Ovary (tissue), 9 donors: ENCODE data around the gene COL8A2. TPM values are rescaled to one million over a fixed set of nuclear protein-coding genes. Genes with fewer than 3 reads are reported as not detected.

Source experiments
- DNase-seq, 5 donors: peaks; one replicate each; pipeline ENCODE4 v3.0.0-alpha.2; 2019 to 2020
- H3K27ac ChIP-seq, 2 donors: fragments of 200-600 bp; one replicate each; pipeline versions ENCODE4 v1.5.1 to v1.8.0; 2019 to 2022
- H3K27me3 ChIP-seq: fragments of 200-600 bp; one replicate; pipeline ENCODE4 v1.8.0; 2022
- H3K36me3 ChIP-seq: fragments of 200-600 bp; sonication (generic); one replicate; pipeline ENCODE4 v1.5.1; 2019
- H3K4me1 ChIP-seq: one replicate; pipeline ENCODE4 v1.8.1; 2013; ENCODE audit warnings: mild to moderate bottlenecking, moderate library complexity; ENCODE audit not compliant: insufficient read depth
- H3K4me3 ChIP-seq: fragments of 200-600 bp; sonication (generic); one replicate; pipeline ENCODE4 v1.5.1; 2017
- H3K9me3 ChIP-seq, 2 donors: fragments of 200-600 bp in 1 of 2; sonication (generic) in 1 of 2; one replicate each; pipeline versions ENCODE4 v1.5.1 to v1.8.1; 2013 to 2019; ENCODE audit warnings: mild to moderate bottlenecking in 1 of 2, moderate library complexity in 1 of 2
- EP300 ChIP-seq: sonication (generic); formaldehyde crosslinking; IDR thresholded peaks from one replicate; pipeline ENCODE4 v1.6.1; 2017; ENCODE audit warnings: antibody characterized with exemption
- POLR2A ChIP-seq: fragments of 450-650 bp; IDR thresholded peaks from one replicate; pipeline ENCODE4 v1.6.1; 2017; ENCODE audit warnings: antibody characterized with exemption, mild to moderate bottlenecking, moderate library complexity
- WGBS, 3 donors: extraction: QIAGEN DNeasy Blood & Tissue Kit in 1 of 3; methylation state at CpG; one replicate each; pipeline versions ENCODE4 v1.1.5 to v1.1.7; 2013 to 2017; 5-methylcytosine and 5-hydroxymethylcytosine counted together
- intact Hi-C, 4 donors: fragments of 100-400 bp; cut with DNase I; formaldehyde crosslinking; loops; one replicate each; pipeline versions ENCODE4 v1.11.0 to v1.15.1; 2022 to 2023
- polyA plus RNA-seq, 2 donors: library from polyadenylated mRNA; stranded (reverse); fragments of 200-250 nt in 1 of 2; fragments of 350-450 nt in 1 of 2; fragmentation: Illumina TruSeq in 1 of 2; extraction: RNeasy Lipid Tissue Mini Kit (QIAGEN cat#74804) in 1 of 2; gene quantifications; one replicate each; pipeline ENCODE4 v1.2.3, GENCODE V29; 2013 to 2014
- total RNA-seq, 7 donors: library from RNA; depleted of rRNA in 2 of 7; stranded (reverse); fragments of >200 nt in 2 of 7; fragmentation: NEBNext Ultra II Directional in 3 of 7; extraction: Animal tissue kit (Norgen Biotek cat#: 25700) in 3 of 7; gene quantifications; one replicate each; pipeline versions ENCODE4 v1.1.0 to v1.2.4, GENCODE V29; 2016 to 2023
- TF ChIP-seq, protein P1 (sequence below), 3 donors: fragments of 450-650 bp in 2 of 3; fragments of 200-600 bp in 1 of 3; IDR thresholded peaks; one replicate each; pipeline versions ENCODE4 v1.5.1 to v1.8.0; 2016 to 2022; ENCODE audit warnings: antibody characterized with exemption in 3 of 3, mild to moderate bottlenecking in 1 of 3
- donor health status: DM: no; HTN: no; CAD: no; lungs with moderate emphysema.
- donor health status: DM: no; HTN: no; CAD: no.
- donor health status: Bipolar disorder and iron deficiency.
- donor health status: DM: yes; HTN: yes; CAD: no.
- donor health status: DM: no; HTN: no; CAD: no.
- donor health status: DM: yes; HTN: yes; CAD: no.

COL8A2 gene
- total and polyA plus RNA-seq, 9 donors: 2.3 to 6.2 (median 4.1) TPM

DNA sequence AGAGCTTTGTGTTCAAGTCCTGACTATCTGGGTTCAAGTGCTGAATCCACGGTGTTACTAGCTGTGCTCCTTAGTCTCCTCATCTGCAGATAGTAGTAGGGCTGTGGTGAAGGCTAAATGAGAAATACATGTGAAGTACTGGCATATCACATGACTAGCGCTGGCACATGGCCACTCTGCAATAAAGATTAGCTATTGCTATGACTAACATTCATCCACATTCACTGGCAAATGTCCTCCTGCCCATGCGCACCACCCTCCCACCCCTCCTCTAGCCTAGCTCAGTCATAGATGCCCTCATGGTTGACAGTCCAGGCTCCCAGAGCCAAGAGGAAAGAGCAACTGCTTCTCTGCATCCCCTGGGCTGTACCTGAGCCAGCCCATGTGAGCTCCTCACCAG, 8.5 kb upstream of the COL8A2 start:
- TF ChIP-seq POLR2A: no peak
- TF ChIP-seq, protein P1, sequence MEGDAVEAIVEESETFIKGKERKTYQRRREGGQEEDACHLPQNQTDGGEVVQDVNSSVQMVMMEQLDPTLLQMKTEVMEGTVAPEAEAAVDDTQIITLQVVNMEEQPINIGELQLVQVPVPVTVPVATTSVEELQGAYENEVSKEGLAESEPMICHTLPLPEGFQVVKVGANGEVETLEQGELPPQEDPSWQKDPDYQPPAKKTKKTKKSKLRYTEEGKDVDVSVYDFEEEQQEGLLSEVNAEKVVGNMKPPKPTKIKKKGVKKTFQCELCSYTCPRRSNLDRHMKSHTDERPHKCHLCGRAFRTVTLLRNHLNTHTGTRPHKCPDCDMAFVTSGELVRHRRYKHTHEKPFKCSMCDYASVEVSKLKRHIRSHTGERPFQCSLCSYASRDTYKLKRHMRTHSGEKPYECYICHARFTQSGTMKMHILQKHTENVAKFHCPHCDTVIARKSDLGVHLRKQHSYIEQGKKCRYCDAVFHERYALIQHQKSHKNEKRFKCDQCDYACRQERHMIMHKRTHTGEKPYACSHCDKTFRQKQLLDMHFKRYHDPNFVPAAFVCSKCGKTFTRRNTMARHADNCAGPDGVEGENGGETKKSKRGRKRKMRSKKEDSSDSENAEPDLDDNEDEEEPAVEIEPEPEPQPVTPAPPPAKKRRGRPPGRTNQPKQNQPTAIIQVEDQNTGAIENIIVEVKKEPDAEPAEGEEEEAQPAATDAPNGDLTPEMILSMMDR (IDR thresholded peaks at IDR 0.05): no peak
- TF ChIP-seq EP300: no peak
- peak; percentile 54 to 69 (median 66) for DNase-seq
- H3K4me3 ChIP-seq: no peak overlapping the region
- WGBS, 3 donors: 40 to 55% (median 42%) methylated on average over 3 of the region's 3 CpGs
- H3K36me3 ChIP-seq: no peaks in the 10 kb centered on the region
- no peaks in the 10 kb centered on the region for H3K27me3 ChIP-seq
- H3K27ac ChIP-seq: no peak overlapping the region
- H3K9me3 ChIP-seq: no peaks in the 10 kb centered on the region
- intact Hi-C loops: loop anchor here in 1 of 4 donors (5.0 kb wide), 1 partner anchor 36 kb away; no protein-coding TSS in a partner anchor
- peaks cover 2% of the 10 kb centered on the region for H3K4me1 ChIP-seq

DNA sequence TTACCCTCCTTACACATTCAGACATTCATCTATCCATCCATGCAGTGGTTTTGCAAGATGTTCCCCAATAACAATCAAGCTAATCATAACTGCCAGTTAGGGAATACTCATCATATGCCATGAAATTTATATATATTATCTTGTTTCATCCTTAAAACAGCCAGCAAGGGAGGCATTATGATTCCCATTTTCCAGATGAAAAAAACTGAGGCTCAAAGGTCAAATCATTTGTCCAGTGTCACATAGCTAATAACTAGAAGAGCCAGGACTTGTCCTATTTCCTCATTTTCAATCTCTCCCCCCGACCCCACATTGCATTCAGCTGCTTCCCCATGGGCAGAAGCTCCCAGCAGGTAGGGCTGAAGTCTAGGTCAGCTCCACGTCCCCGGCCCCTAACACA, 7.0 kb upstream of the COL8A2 start:
- H3K4me3 ChIP-seq: no peak overlapping the region
- no peak for DNase-seq
- H3K36me3 ChIP-seq: no peaks in the 10 kb centered on the region
- H3K27ac ChIP-seq: no peak overlapping the region
- intact Hi-C loops: loop anchor here in 1 of 4 donors (5.0 kb wide), 1 partner anchor 35 kb away; no protein-coding TSS in a partner anchor
- H3K9me3 ChIP-seq: no peaks in the 10 kb centered on the region
- no peak for TF ChIP-seq POLR2A
- TF ChIP-seq EP300: no peak
- TF ChIP-seq, protein P1 (IDR thresholded peaks at IDR 0.05): no peak
- H3K27me3 ChIP-seq: no peaks in the 10 kb centered on the region
- 78 to 81% (median 79%) methylated on average over 3 of the region's 3 CpGs for WGBS, 3 donors
- peaks cover 2% of the 10 kb centered on the region for H3K4me1 ChIP-seq

GRCh38 chr1:36128905-36129206, 3.8 kb upstream of the COL8A2 start:
- intact Hi-C loops: no loop called here
- TF ChIP-seq POLR2A (no peak), EP300 (no peak)
- TF ChIP-seq, protein P1 (IDR thresholded peaks at IDR 0.05): no peak
- Histone ChIP-seq H3K36me3 (no peaks in the 10 kb centered on the region), H3K9me3 (no peaks in the 10 kb centered on the region), H3K4me3 (no peak overlapping the region), H3K27ac (no peak overlapping the region), H3K27me3 (no peaks in the 10 kb centered on the region), H3K4me1 (peaks cover 8% of the 10 kb centered on the region)
- no peak for DNase-seq
- 82 to 89% (median 83%) methylated on average over 3 of the region's 3 CpGs for WGBS, 3 donors

GRCh38 chr1:36128126-36128904, 3.3 kb upstream of the COL8A2 start:
- H3K27me3 ChIP-seq: no peaks in the 10 kb centered on the region
- no peaks in the 10 kb centered on the region for H3K36me3 ChIP-seq
- no peak overlapping the region for H3K4me3 ChIP-seq
- H3K4me1 ChIP-seq: peaks cover 6% of the 10 kb centered on the region
- TF ChIP-seq POLR2A: no peak
- TF ChIP-seq, protein P1 (IDR thresholded peaks at IDR 0.05): no peak
- TF ChIP-seq EP300: no peak
- H3K9me3 ChIP-seq: no peaks in the 10 kb centered on the region
- intact Hi-C loops: no loop called here
- WGBS, 3 donors: 79 to 85% (median 83%) methylated on average over 10 to 11 of the region's 11 CpGs
- H3K27ac ChIP-seq: no peak overlapping the region
- no peak for DNase-seq
